PC-3 (cell line): ENCODE data around the gene PKD2L2.

Experiments
- CTCF ChIP-seq: fragments of 300-600 bp; sonication (generic); conservative IDR thresholded peaks from 2 replicates; pipeline ENCODE4 v1.5.1; 2017; ENCODE audit warnings: antibody characterized with exemption, low read depth, mild to moderate bottlenecking, low read length
- EZH2 ChIP-seq: fragments of 300-600 bp; sonication (generic); IDR thresholded peaks from one replicate; pipeline ENCODE4 v1.6.1; 2017; ENCODE audit warnings: antibody characterized with exemption, mild to moderate bottlenecking, low read length; ENCODE audit not compliant: unreplicated experiment
- EZH2phosphoT487 ChIP-seq: fragments of 300-600 bp; sonication (generic); IDR thresholded peaks from 2 replicates; pipeline ENCODE4 v1.6.1; 2018; ENCODE audit warnings: mild to moderate bottlenecking, antibody characterized with exemption, low read length, borderline replicate concordance

GRCh38 chr5:137902408-137903133, 13.3 kb downstream of the PKD2L2 start:
- TF ChIP-seq CTCF (no peak), EZH2 (no peak), EZH2phosphoT487 (no peak)
